Measurements from ENCODE around the gene KLHL17. TPM values are rescaled to one million over a fixed set of nuclear protein-coding genes. Genes with fewer than 3 reads are reported as not detected.

KLHL17 gene
- total and polyA plus RNA-seq, 10 donors: 12.0 to 31.6 (median 18.8) TPM

DNA sequence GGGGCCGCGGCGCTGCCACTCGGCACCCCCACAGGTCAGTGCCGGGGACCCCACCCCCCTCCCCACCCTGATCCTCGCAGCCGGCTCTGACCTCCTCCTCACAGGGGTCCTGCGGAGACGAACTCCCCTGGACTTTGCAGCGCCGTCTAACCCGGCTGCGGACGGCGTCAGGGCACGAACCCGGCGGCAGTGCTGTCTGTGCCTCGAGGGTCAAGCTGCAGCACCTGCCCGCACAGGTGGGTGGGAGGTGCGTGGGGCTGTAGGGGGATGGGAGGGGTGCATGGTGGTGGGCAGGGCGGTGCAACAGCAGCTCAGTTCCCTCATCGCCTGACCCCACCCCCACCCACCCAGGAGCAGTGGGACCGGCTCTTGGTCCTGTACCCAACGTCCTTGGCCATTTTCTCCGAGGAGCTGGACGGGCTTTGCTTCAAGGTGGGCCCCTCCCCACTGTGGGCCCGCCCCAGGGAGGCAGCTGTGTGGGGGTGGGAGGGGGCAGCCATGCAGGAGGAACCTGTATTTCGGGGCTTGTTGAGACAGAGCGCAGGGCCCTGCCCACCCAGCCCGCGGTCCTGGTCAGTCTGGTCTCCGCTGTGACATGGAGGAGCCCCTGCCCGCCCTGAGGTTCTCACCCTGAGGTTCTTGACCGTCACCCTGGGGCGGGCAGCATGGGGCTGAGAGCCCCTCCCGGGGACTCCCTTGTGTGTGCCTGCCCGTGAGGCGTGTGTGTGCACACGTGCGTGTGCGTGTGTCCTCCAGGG is 10.8 kb downstream of the KLHL17 start:
- peaks cover 11 to 29% (median 19%) of the 10 kb centered on the region in 6 donors for H3K4me1 ChIP-seq
- intact Hi-C loops (cut with DNase I; ENCODE audit: low total_unique reads): no loop called here
- H3K27ac ChIP-seq: no peak overlapping the region
- no peak overlapping the region for H3K4me3 ChIP-seq
- DNase-seq: peak; percentile 70
- WGBS, 5 donors: 40 to 54% (median 50%) methylated on average over 20 to 42 of the region's 42 CpGs
- no peaks in the 10 kb centered on the region for H3K36me3 ChIP-seq
- TF ChIP-seq, protein P1, sequence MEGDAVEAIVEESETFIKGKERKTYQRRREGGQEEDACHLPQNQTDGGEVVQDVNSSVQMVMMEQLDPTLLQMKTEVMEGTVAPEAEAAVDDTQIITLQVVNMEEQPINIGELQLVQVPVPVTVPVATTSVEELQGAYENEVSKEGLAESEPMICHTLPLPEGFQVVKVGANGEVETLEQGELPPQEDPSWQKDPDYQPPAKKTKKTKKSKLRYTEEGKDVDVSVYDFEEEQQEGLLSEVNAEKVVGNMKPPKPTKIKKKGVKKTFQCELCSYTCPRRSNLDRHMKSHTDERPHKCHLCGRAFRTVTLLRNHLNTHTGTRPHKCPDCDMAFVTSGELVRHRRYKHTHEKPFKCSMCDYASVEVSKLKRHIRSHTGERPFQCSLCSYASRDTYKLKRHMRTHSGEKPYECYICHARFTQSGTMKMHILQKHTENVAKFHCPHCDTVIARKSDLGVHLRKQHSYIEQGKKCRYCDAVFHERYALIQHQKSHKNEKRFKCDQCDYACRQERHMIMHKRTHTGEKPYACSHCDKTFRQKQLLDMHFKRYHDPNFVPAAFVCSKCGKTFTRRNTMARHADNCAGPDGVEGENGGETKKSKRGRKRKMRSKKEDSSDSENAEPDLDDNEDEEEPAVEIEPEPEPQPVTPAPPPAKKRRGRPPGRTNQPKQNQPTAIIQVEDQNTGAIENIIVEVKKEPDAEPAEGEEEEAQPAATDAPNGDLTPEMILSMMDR (IDR thresholded peaks at IDR 0.05 in 8 of 11, conservative IDR thresholded peaks at IDR 0.05 in 3 of 11): no peak
- TF ChIP-seq POLR2AphosphoS5 (IDR thresholded peaks at IDR 0.05) (no peak), POLR2A (IDR thresholded peaks at IDR 0.05) (no peak)
- H3K27me3 ChIP-seq (replicated peaks in 1 of 7): peaks cover 10 to 99% (median 57%) of the 10 kb centered on the region in 7 donors
- H3K9me3 ChIP-seq: no peaks in the 10 kb centered on the region

- intact Hi-C loops (cut with DNase I; ENCODE audit: low total_unique reads): no loop called here
- TF ChIP-seq POLR2A (IDR thresholded peaks at IDR 0.05) (no peak), POLR2AphosphoS5 (IDR thresholded peaks at IDR 0.05) (no peak)
- TF ChIP-seq, protein P1 (IDR thresholded peaks at IDR 0.05 in 8 of 11, conservative IDR thresholded peaks at IDR 0.05 in 3 of 11): no peak
- DNase-seq: no peak
- Histone ChIP-seq H3K4me3 (no peak overlapping the region), H3K27ac (no peak overlapping the region), H3K27me3 (replicated peaks in 1 of 7) (peaks cover 10 to 95% (median 59%) of the 10 kb centered on the region in 7 donors), H3K9me3 (no peaks in the 10 kb centered on the region), H3K4me1 (peaks cover 9 to 25% (median 15%) of the 10 kb centered on the region in 6 donors), H3K36me3 (no peaks in the 10 kb centered on the region)
- 75 to 85% (median 80%) methylated on average over 26 to 34 of the region's 34 CpGs for whole genome bisulfite sequencing, 5 donors
Observed at GRCh38 chr1:971751-972506, 11.5 kb downstream of the KLHL17 start.

DNA sequence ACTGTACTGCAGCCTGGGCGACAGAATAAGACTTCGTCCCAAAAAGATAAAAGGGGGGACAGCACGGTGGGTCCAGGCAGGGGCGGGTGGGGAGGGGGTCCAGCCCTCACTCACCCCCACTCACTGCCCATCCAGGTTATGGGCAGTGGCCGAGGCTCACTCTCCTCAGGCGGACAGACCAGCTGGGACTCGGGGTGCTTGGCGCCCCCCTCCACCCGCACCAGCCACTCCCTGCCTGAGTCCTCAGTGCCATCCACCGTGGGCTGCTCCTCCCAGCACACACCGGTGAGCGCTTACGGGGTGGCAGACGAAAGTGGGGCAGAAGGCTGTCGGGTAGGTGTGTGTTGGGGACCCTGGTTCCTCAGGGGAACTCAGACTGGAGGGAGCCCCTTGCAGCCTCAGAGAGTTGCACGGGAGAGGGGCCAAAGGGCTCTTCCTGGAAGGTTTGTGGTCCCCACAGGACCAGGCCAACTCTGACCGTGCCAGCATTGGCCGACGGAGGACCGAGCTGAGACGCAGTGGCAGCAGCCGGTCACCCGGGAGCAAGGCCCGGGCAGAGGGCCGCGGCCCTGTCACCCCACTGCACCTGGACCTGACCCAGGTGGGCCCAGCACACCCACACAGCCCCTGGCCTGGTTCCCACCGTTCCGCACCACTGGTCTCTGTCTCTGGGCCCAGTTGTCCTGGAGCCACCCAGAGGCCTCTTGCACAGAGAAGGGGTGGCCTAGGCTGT is 12.5 kb downstream of the KLHL17 start:
- TF ChIP-seq POLR2A (IDR thresholded peaks at IDR 0.05) (no peak), POLR2AphosphoS5 (IDR thresholded peaks at IDR 0.05) (no peak)
- TF ChIP-seq, protein P1 (IDR thresholded peaks at IDR 0.05 in 8 of 11, conservative IDR thresholded peaks at IDR 0.05 in 3 of 11): no peak
- H3K27ac ChIP-seq: no peak overlapping the region
- intact Hi-C loops (cut with DNase I; ENCODE audit: low total_unique reads): no loop called here
- peaks cover 5 to 15% (median 9%) of the 10 kb centered on the region in 6 donors for H3K4me1 ChIP-seq
- no peak overlapping the region for H3K4me3 ChIP-seq
- H3K27me3 ChIP-seq (replicated peaks in 1 of 7): peaks cover 10 to 86% (median 59%) of the 10 kb centered on the region in 7 donors
- WGBS, 5 donors: 81 to 87% (median 83%) methylated on average over 11 to 28 of the region's 28 CpGs
- H3K9me3 ChIP-seq: no peaks in the 10 kb centered on the region
- DNase-seq: no peak
- no peaks in the 10 kb centered on the region for H3K36me3 ChIP-seq

Measured in spleen (tissue), 11 donors.